ENCODE measurements around the gene STAB2. TPM values are rescaled to one million over a fixed set of nuclear protein-coding genes. Genes with fewer than 3 reads are reported as not detected.
A peak's percentile ranks its signal among the peaks of the same experiment; 100 is the strongest.

STAB2 gene
- total RNA-seq, 1 experiment from 2014 or later, result not detected

- in situ Hi-C loops (cut with HindIII; ENCODE audit: low pct_unique_long_range_greater_than_20kb, low sequenced_read_pairs), result no loop called here
- no peak for DNase-seq (ENCODE audit: low read depth)
Observed at GRCh38 chr12:103572312-103573045, 14.6 kb upstream of the STAB2 start.

- in situ Hi-C loops (cut with HindIII; ENCODE audit: low pct_unique_long_range_greater_than_20kb, low sequenced_read_pairs), result no loop called here
- DNase-seq (ENCODE audit: low read depth), result no peak
Observed at GRCh38 chr12:103573185-103573584, 13.9 kb upstream of the STAB2 start.

GRCh38 chr12:103578926-103579325 lies 8.1 kb upstream of the STAB2 start:
- in situ Hi-C loops (cut with HindIII; ENCODE audit: low pct_unique_long_range_greater_than_20kb, low sequenced_read_pairs), result no loop called here
- DNase-seq (ENCODE audit: low read depth), result no peak

GRCh38 chr12:103580026-103580425 lies 7.0 kb upstream of the STAB2 start:
- no peak for DNase-seq (ENCODE audit: low read depth)
- in situ Hi-C loops (cut with HindIII; ENCODE audit: low pct_unique_long_range_greater_than_20kb, low sequenced_read_pairs), result no loop called here

- in situ Hi-C loops (cut with HindIII; ENCODE audit: low pct_unique_long_range_greater_than_20kb, low sequenced_read_pairs), result no loop called here
- no peak for DNase-seq (ENCODE audit: low read depth)
Observed at GRCh38 chr12:103583008-103583407, 4.1 kb upstream of the STAB2 start.

GRCh38 chr12:103586132-103586531 lies 941 bp upstream of the STAB2 start:
- no peak for DNase-seq (ENCODE audit: low read depth)

GRCh38 chr12:103588680-103589079 lies 1.6 kb downstream of the STAB2 start:
- in situ Hi-C loops (cut with HindIII; ENCODE audit: low pct_unique_long_range_greater_than_20kb, low sequenced_read_pairs), result no loop called here

More at GRCh38 chr12:103586132-103586531, 941 bp upstream of the STAB2 start:
- in situ Hi-C loops (cut with HindIII; ENCODE audit: low pct_unique_long_range_greater_than_20kb, low sequenced_read_pairs), result no loop called here

GRCh38 chr12:103589517-103589916 lies 2.4 kb downstream of the STAB2 start:
- DNase-seq (ENCODE audit: low read depth), result no peak
- in situ Hi-C loops (cut with HindIII; ENCODE audit: low pct_unique_long_range_greater_than_20kb, low sequenced_read_pairs), result no loop called here

More at GRCh38 chr12:103588680-103589079, 1.6 kb downstream of the STAB2 start:
- DNase-seq (ENCODE audit: low read depth), result no peak

- in situ Hi-C loops (cut with HindIII; ENCODE audit: low pct_unique_long_range_greater_than_20kb, low sequenced_read_pairs), result no loop called here
- no peak for DNase-seq (ENCODE audit: low read depth)
Observed at GRCh38 chr12:103590271-103590670, 3.2 kb downstream of the STAB2 start.

- no peak for DNase-seq (ENCODE audit: low read depth)
- in situ Hi-C loops (cut with HindIII; ENCODE audit: low pct_unique_long_range_greater_than_20kb, low sequenced_read_pairs), result no loop called here
Observed at GRCh38 chr12:103596981-103597380, 9.9 kb downstream of the STAB2 start.

- no peak for DNase-seq (ENCODE audit: low read depth)
- in situ Hi-C loops (cut with HindIII; ENCODE audit: low pct_unique_long_range_greater_than_20kb, low sequenced_read_pairs), result no loop called here
Observed at GRCh38 chr12:103599274-103599673, 12.2 kb downstream of the STAB2 start.

GRCh38 chr12:103600967-103601728 lies 14.1 kb downstream of the STAB2 start:
- in situ Hi-C loops (cut with HindIII; ENCODE audit: low pct_unique_long_range_greater_than_20kb, low sequenced_read_pairs), result no loop called here
- DNase-seq (ENCODE audit: low read depth), result no peak

GRCh38 chr12:103620395-103620794 lies 33.3 kb downstream of the STAB2 start:
- no peak for DNase-seq (ENCODE audit: low read depth)
- in situ Hi-C loops (cut with HindIII; ENCODE audit: low pct_unique_long_range_greater_than_20kb, low sequenced_read_pairs), result no loop called here

GRCh38 chr12:103623716-103624115 lies 36.6 kb downstream of the STAB2 start:
- in situ Hi-C loops (cut with HindIII; ENCODE audit: low pct_unique_long_range_greater_than_20kb, low sequenced_read_pairs), result no loop called here
- DNase-seq (ENCODE audit: low read depth), result no peak

- in situ Hi-C loops (cut with HindIII; ENCODE audit: low pct_unique_long_range_greater_than_20kb, low sequenced_read_pairs), result no loop called here
- peak; percentile 79 for DNase-seq (ENCODE audit: low read depth)
Observed at GRCh38 chr12:103626498-103626897, 39.4 kb downstream of the STAB2 start.

GRCh38 chr12:103627189-103627855 lies 40.2 kb downstream of the STAB2 start:
- in situ Hi-C loops (cut with HindIII; ENCODE audit: low pct_unique_long_range_greater_than_20kb, low sequenced_read_pairs), result no loop called here
- no peak for DNase-seq (ENCODE audit: low read depth)

GRCh38 chr12:103632554-103633216 lies 45.6 kb downstream of the STAB2 start:
- in situ Hi-C loops (cut with HindIII; ENCODE audit: low pct_unique_long_range_greater_than_20kb, low sequenced_read_pairs), result no loop called here

GRCh38 chr12:103634732-103635131 lies 47.7 kb downstream of the STAB2 start:
- no peak for DNase-seq (ENCODE audit: low read depth)
- in situ Hi-C loops (cut with HindIII; ENCODE audit: low pct_unique_long_range_greater_than_20kb, low sequenced_read_pairs), result no loop called here

More at GRCh38 chr12:103632554-103633216, 45.6 kb downstream of the STAB2 start:
- peak; percentile 49 for DNase-seq (ENCODE audit: low read depth)

Data from Caki2 (cell line).